ENCODE data around the gene S100A3. TPM values are rescaled to one million over a fixed set of nuclear protein-coding genes. Genes with fewer than 3 reads are reported as not detected.
"Not testable (repeated sequence)": the region's sequence is repeated elsewhere in the genome, so short reads cannot be mapped to it uniquely, and the experiment has no call there.

Gene S100A3
- total RNA-seq, 2 experiments from 2014 or later, result not detected

GRCh38 chr1:153531638-153532037, 17.4 kb downstream of the S100A3 start:
- POLR2A ChIA-PET, result interaction anchor here (0.7 to 3.1 kb wide), 4 partner anchors 13 to 103 kb away, joined by 3 to 23 read pairs (median 12); partner anchors contain the start of genes CHTOP and S100A4
- CTCF ChIA-PET, result interaction anchor here (0.6 to 5.6 kb wide), 10 partner anchors 10 to 198 kb away, joined by 3 to 124 read pairs (median 6); partner anchors contain the start of genes S100A2, S100A4 and S100A5

- ChIA-PET POLR2A (no interaction called here), CTCF (interaction anchor here (1.0 kb wide), 2 partner anchors 17 to 19 kb away, joined by 3 read pairs; no protein-coding TSS in a partner anchor)
Observed at GRCh38 chr1:153527683-153528040, 21.4 kb downstream of the S100A3 start.

GRCh38 chr1:153527023-153527682, 21.9 kb downstream of the S100A3 start:
- CTCF ChIA-PET, result interaction anchor here (1.0 kb wide), 2 partner anchors 16 to 41 kb away, joined by 3 read pairs; no protein-coding TSS in a partner anchor
- POLR2A ChIA-PET, result no interaction called here

- CTCF ChIA-PET, result interaction anchor here (0.7 to 2.4 kb wide), 3 partner anchors 15 to 42 kb away, joined by 3 to 8 read pairs (median 3); partner anchors contain the start of gene S100A2
- POLR2A ChIA-PET, result no interaction called here
Observed at GRCh38 chr1:153526132-153526543, 22.9 kb downstream of the S100A3 start.

GRCh38 chr1:153525088-153525728, 23.9 kb downstream of the S100A3 start:
- POLR2A ChIA-PET, result interaction anchor here (0.6 kb wide), 1 partner anchor 46 kb away, joined by 12 read pairs; no protein-coding TSS in a partner anchor

GRCh38 chr1:153522353-153523048, 26.6 kb downstream of the S100A3 start:
- POLR2A ChIA-PET, result interaction anchor here (0.9 kb wide), 1 partner anchor 112 kb away, joined by 3 read pairs; no protein-coding TSS in a partner anchor
- CTCF ChIA-PET, result interaction anchor here (1.1 to 1.5 kb wide), 2 partner anchors 13 to 27 kb away, joined by 3 to 4 read pairs; no protein-coding TSS in a partner anchor

More at GRCh38 chr1:153525088-153525728, 23.9 kb downstream of the S100A3 start:
- CTCF ChIA-PET, result interaction anchor here (0.7 to 2.4 kb wide), 3 partner anchors 14 to 44 kb away, joined by 3 to 8 read pairs (median 4); partner anchors contain the start of gene S100A2

GRCh38 chr1:153521808-153522207, 27.2 kb downstream of the S100A3 start:
- CTCF ChIA-PET, result interaction anchor here (1.1 to 1.8 kb wide), 3 partner anchors 10 to 12 kb away, joined by 3 to 8 read pairs (median 6); no protein-coding TSS in a partner anchor
- POLR2A ChIA-PET, result interaction anchor here (0.9 kb wide), 1 partner anchor 113 kb away, joined by 3 read pairs; no protein-coding TSS in a partner anchor

- CTCF ChIA-PET, result interaction anchor here (1.5 to 1.8 kb wide), 2 partner anchors 10 to 11 kb away, joined by 6 to 8 read pairs; no protein-coding TSS in a partner anchor
- POLR2A ChIA-PET, result no interaction called here
Observed at GRCh38 chr1:153520818-153521476, 28.1 kb downstream of the S100A3 start.

- POLR2A ChIA-PET, result not testable (repeated sequence)
- CTCF ChIA-PET, result interaction anchor here (1.5 to 1.8 kb wide), 2 partner anchors 9 to 12 kb away, joined by 6 to 8 read pairs; no protein-coding TSS in a partner anchor
Observed at GRCh38 chr1:153520137-153520691, 28.8 kb downstream of the S100A3 start.

- ChIA-PET POLR2A (no interaction called here), CTCF (no interaction called here)
Observed at GRCh38 chr1:153519242-153519641, 29.8 kb downstream of the S100A3 start.

- CTCF ChIA-PET, result interaction anchor here (0.5 to 2.1 kb wide), 3 partner anchors 18 to 72 kb away, joined by 3 to 6 read pairs (median 5); no protein-coding TSS in a partner anchor
- POLR2A ChIA-PET, result interaction anchor here (1.0 kb wide), 1 partner anchor 218 kb away, joined by 3 read pairs; no protein-coding TSS in a partner anchor
Observed at GRCh38 chr1:153515504-153516394, 33.3 kb downstream of the S100A3 start.

GRCh38 chr1:153513666-153514065, 35.4 kb downstream of the S100A3 start:
- ChIA-PET CTCF (interaction anchor here (1.2 to 6.2 kb wide), 2 partner anchors 20 to 54 kb away, joined by 3 to 45 read pairs; partner anchors contain the start of gene S100A6), POLR2A (no interaction called here)

- ChIA-PET POLR2A (no interaction called here), CTCF (interaction anchor here (1.2 to 6.2 kb wide), 2 partner anchors 21 to 55 kb away, joined by 3 to 45 read pairs; partner anchors contain the start of gene S100A6)
Observed at GRCh38 chr1:153513023-153513422, 36.0 kb downstream of the S100A3 start.

GRCh38 chr1:153510984-153511410, 38.1 kb downstream of the S100A3 start:
- POLR2A ChIA-PET, result interaction anchor here (0.6 to 1.7 kb wide), 3 partner anchors 21 to 61 kb away, joined by 3 to 5 read pairs (median 4); partner anchors contain the start of gene S100A6
- CTCF ChIA-PET, result interaction anchor here (0.6 to 6.2 kb wide), 32 partner anchors 10 to 1035 kb away, joined by 3 to 48 read pairs (median 3); partner anchors contain the start of genes CHTOP, NPR1, S100A1 and S100A13

- ChIA-PET CTCF (interaction anchor here (0.7 to 6.2 kb wide), 10 partner anchors 11 to 168 kb away, joined by 3 to 48 read pairs (median 5); partner anchors contain the start of genes NPR1, S100A1, S100A13 and S100A6), POLR2A (interaction anchor here (1.7 kb wide), 1 partner anchor 62 kb away, joined by 4 read pairs; no protein-coding TSS in a partner anchor)
Observed at GRCh38 chr1:153509729-153510354, 39.2 kb downstream of the S100A3 start.

- ChIA-PET POLR2A (no interaction called here), CTCF (interaction anchor here (0.7 to 6.2 kb wide), 5 partner anchors 13 to 60 kb away, joined by 3 to 48 read pairs (median 4); partner anchors contain the start of gene S100A6)
Observed at GRCh38 chr1:153509036-153509435, 40.0 kb downstream of the S100A3 start.

Data from activated CD8-positive, alpha-beta memory T cell treated with anti-CD3 and anti-CD28 coated beads for 36 hours (primary cell).